Nephron progenitor cell (in vitro differentiated cells): ENCODE data around the gene AMPD3.

Experiments used
- DNase-seq: peaks from one replicate; pipeline ENCODE4 v3.0.0; 2021
- H3K27ac Mint-ChIP-seq: 2 replicates; pipeline ENCODE4 v1.8.0; 2021; ENCODE audit warnings: mild to moderate bottlenecking, moderate library complexity, mixed read lengths
- H3K27me3 Mint-ChIP-seq: 2 replicates; pipeline ENCODE4 v1.8.0; 2021; ENCODE audit warnings: mild to moderate bottlenecking, low read depth, mixed read lengths; ENCODE audit not compliant: poor library complexity
- H3K36me3 Mint-ChIP-seq: 2 replicates; pipeline ENCODE4 v1.8.0; 2021; ENCODE audit warnings: low read depth, mixed read lengths
- H3K4me1 Mint-ChIP-seq: 2 replicates; pipeline ENCODE4 v1.8.0; 2021; ENCODE audit warnings: mixed read lengths
- H3K4me3 Mint-ChIP-seq: 2 replicates; pipeline ENCODE4 v1.8.0; 2021; ENCODE audit warnings: mild to moderate bottlenecking, moderate library complexity, mixed read lengths
- H3K9me3 Mint-ChIP-seq: 2 replicates; pipeline ENCODE4 v1.8.0; 2021; ENCODE audit warnings: mild to moderate bottlenecking, moderate library complexity, mixed read lengths
- CTCF ChIP-seq: fragments of 200-600 bp; sonication (generic); IDR thresholded peaks from 2 replicates; pipeline ENCODE4 v1.5.0; 2021; ENCODE audit warnings: antibody characterized with exemption

Gene AMPD3

DNA sequence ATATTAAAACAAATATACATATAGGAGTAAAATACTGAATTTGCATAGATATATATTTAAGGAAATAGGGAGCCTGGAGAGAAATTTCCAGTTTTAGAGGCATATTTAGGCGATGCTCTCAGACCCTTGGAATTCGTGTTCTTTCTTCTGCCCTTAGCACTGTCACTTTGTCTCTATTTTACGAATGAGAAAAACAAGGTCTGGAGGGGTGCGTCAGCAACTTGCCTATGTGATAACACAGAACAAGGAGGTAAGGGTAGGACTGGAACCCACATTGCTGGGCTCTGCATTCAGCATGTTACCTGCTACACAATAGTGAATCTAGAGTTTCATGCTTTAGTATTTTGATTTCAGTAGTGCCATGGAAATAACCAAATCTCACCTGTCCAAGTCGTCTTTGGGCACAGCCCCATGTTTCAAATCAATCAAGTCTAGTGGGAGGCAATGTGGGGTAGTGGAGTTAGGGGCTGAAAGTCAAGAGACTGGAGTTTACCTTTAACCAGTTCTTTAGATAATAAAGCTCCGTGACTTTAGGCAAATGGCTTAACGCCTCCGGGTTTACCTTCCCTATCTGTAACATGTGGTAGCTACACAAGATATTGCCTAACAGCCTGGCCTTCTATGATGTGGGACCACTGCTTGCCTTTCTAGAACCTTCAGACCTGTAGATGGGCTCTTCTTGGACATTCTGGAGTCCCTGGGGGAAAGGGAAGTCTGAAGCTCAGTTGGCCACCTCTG is 44.8 kb upstream of the AMPD3 start:
- H3K36me3 Mint-ChIP-seq, result no peaks in the 10 kb centered on the region
- no peak for DNase-seq
- no peaks in the 10 kb centered on the region for H3K9me3 Mint-ChIP-seq
- H3K27ac Mint-ChIP-seq, result no peak overlapping the region
- H3K4me3 Mint-ChIP-seq, result no peak overlapping the region
- peaks cover 4% of the 10 kb centered on the region for H3K27me3 Mint-ChIP-seq
- TF ChIP-seq CTCF, result no peak
- H3K4me1 Mint-ChIP-seq, result peaks cover 39% of the 10 kb centered on the region

GRCh38 chr11:10410844-10411200 is 44.2 kb upstream of the AMPD3 start:
- no peak for DNase-seq
- Mint-ChIP-seq H3K36me3 (no peaks in the 10 kb centered on the region), H3K4me3 (no peak overlapping the region), H3K9me3 (no peaks in the 10 kb centered on the region), H3K27me3 (peaks cover 4% of the 10 kb centered on the region), H3K4me1 (peaks cover 41% of the 10 kb centered on the region), H3K27ac (no peak overlapping the region)
- no peak for TF ChIP-seq CTCF

DNA sequence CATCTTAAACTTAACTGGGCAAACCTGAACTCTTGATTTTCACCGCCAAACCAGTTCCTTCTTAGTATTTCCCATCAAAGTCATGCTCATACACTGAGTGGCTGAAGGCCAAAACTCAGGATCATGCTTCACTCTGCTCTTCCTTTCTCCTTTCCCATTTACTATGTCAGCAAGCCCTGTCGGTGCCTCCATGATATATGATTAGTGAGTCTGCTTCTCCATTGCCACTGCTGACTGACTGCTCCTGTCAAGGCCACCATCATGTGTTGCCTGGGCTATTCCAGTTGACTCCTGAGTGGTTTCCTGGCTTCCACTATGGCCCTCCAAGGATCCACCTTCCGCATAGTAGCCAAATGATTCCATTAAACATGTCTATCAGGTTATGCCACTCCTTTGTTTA is 42.8 kb upstream of the AMPD3 start:
- no peak overlapping the region for H3K27ac Mint-ChIP-seq
- H3K4me1 Mint-ChIP-seq, result peaks cover 35% of the 10 kb centered on the region
- H3K4me3 Mint-ChIP-seq, result no peak overlapping the region
- peaks cover 4% of the 10 kb centered on the region for H3K27me3 Mint-ChIP-seq
- H3K36me3 Mint-ChIP-seq, result no peaks in the 10 kb centered on the region
- no peak for TF ChIP-seq CTCF
- DNase-seq, result no peak
- no peaks in the 10 kb centered on the region for H3K9me3 Mint-ChIP-seq

GRCh38 chr11:10413268-10413667 is 41.8 kb upstream of the AMPD3 start:
- Mint-ChIP-seq H3K9me3 (no peaks in the 10 kb centered on the region), H3K4me1 (peaks cover 30% of the 10 kb centered on the region), H3K4me3 (no peak overlapping the region), H3K27me3 (peaks cover 7% of the 10 kb centered on the region), H3K36me3 (no peaks in the 10 kb centered on the region), H3K27ac (no peak overlapping the region)
- no peak for TF ChIP-seq CTCF
- DNase-seq, result no peak

DNA sequence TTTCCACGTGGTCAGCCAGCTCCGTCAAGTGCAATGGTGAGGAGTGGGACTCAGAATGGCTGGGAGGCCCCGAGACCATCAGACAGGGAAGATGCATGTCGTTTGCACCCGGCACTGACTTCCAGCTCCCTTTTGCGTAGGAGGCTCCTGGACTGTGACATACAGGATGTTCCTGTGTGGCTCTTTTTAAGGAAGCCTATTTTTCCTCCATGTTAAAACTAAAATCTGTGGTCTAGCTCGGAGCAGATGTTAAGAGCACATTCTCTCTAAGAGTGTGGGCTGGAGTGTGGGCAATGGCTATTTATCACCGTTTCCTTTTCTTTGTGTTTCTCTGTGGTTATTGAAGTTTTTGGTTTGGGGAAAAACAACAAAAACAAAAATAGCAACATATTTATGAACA is 40.9 kb upstream of the AMPD3 start:
- no peak for DNase-seq
- H3K4me3 Mint-ChIP-seq, result no peak overlapping the region
- peak overlapping the region; percentile 67 for H3K27ac Mint-ChIP-seq
- H3K9me3 Mint-ChIP-seq, result no peaks in the 10 kb centered on the region
- no peak for TF ChIP-seq CTCF
- no peaks in the 10 kb centered on the region for H3K36me3 Mint-ChIP-seq
- peaks cover 12% of the 10 kb centered on the region for H3K27me3 Mint-ChIP-seq
- peaks cover 25% of the 10 kb centered on the region for H3K4me1 Mint-ChIP-seq

DNA sequence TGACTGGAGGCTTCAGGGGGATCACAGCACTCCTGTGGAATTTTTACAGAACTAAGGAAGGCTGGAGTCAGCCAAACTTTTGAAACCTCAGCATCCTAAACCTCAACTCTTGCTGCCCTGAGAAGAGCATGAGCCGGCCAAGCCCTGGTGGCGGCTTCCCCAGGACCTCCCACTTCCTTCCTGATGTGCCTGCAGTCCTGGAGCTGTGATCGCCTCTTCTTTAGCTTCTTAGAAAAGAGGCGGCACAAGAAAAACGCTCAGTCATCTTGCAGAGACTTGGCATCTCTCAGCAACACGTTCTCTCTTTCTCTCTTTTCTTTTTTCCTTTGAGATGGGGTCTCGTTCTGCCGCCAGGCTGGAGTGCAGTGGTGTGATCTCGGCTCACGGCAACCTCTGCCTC is 40.4 kb upstream of the AMPD3 start:
- peaks cover 12% of the 10 kb centered on the region for H3K27me3 Mint-ChIP-seq
- no peak for DNase-seq
- H3K27ac Mint-ChIP-seq, result peak overlapping the region; percentile 58
- H3K4me1 Mint-ChIP-seq, result peaks cover 20% of the 10 kb centered on the region
- H3K36me3 Mint-ChIP-seq, result no peaks in the 10 kb centered on the region
- no peak overlapping the region for H3K4me3 Mint-ChIP-seq
- TF ChIP-seq CTCF, result no peak
- no peaks in the 10 kb centered on the region for H3K9me3 Mint-ChIP-seq
